CD14-positive monocyte (primary cell): ENCODE measurements around the gene USP1. TPM values are rescaled to one million over a fixed set of nuclear protein-coding genes. Genes with fewer than 3 reads are reported as not detected.

Experiments
- DNase-seq, 3 donors: peaks; one replicate each; pipeline ENCODE4 v3.0.0-alpha.2; 2011 to 2022
- H2AFZ ChIP-seq: 2 replicates; pipeline ENCODE4 v1.6.0; 2012; ENCODE audit warnings: mild to moderate bottlenecking, low read depth, low read length, inconsistent platforms; ENCODE audit not compliant: insufficient read depth, poor library complexity, severe bottlenecking
- H3K27ac ChIP-seq, 2 donors: 1 replicate in 1 of 2; 2 replicates in 1 of 2; pipeline ENCODE4 v1.5.1; 2012 to 2013; ENCODE audit warnings: low read length in 2 of 2, control low read depth in 1 of 2, inconsistent platforms in 1 of 2, low read depth in 1 of 2, mild to moderate bottlenecking in 1 of 2
- H3K27me3 ChIP-seq, 2 donors: one replicate each; pipeline versions ENCODE4 v1.6.0 to v1.6.1; 2011 to 2013; ENCODE audit warnings: low read length in 2 of 2; ENCODE audit not compliant: control insufficient read depth in 2 of 2, insufficient read depth in 2 of 2
- H3K36me3 ChIP-seq, 2 donors: replicated peaks in 1 of 2; 1 replicate in 1 of 2; 2 replicates in 1 of 2; pipeline versions ENCODE4 v1.5.1 to v1.6.1; 2012 to 2013; ENCODE audit warnings: low read length in 2 of 2, control low read depth in 1 of 2, inconsistent platforms in 1 of 2, mild to moderate bottlenecking in 1 of 2; ENCODE audit not compliant: insufficient read depth in 2 of 2, control insufficient read depth in 1 of 2
- H3K4me1 ChIP-seq, 2 donors: 1 replicate in 1 of 2; 2 replicates in 1 of 2; pipeline versions ENCODE4 v1.5.1 to v1.6.1; 2012 to 2013; ENCODE audit warnings: low read length in 2 of 2, control low read depth in 1 of 2, inconsistent platforms in 1 of 2, mild to moderate bottlenecking in 1 of 2, moderate library complexity in 1 of 2; ENCODE audit not compliant: insufficient read depth in 2 of 2, control insufficient read depth in 1 of 2
- H3K4me2 ChIP-seq: replicated peaks from 2 replicates; pipeline ENCODE3; 2012; ENCODE audit warnings: low read length, moderate library complexity, mild to moderate bottlenecking; ENCODE audit not compliant: poor library complexity, severe bottlenecking; ENCODE audit errors: extremely low read depth
- H3K4me3 ChIP-seq, 3 experiments: fragments of 200-600 bp in 1 of 3; sonication (generic) in 1 of 3; replicated peaks in 1 of 3; 1 replicate in 2 of 3; 2 replicates in 1 of 3; pipeline ENCODE4 v1.5.1; 2011 to 2013; ENCODE audit warnings: low read length in 3 of 3, mild to moderate bottlenecking in 3 of 3, control low read depth in 2 of 3, low read depth in 2 of 3, inconsistent platforms in 1 of 3, moderate library complexity in 1 of 3
- H3K79me2 ChIP-seq: 2 replicates; pipeline ENCODE4 v1.6.0; 2012; ENCODE audit warnings: mild to moderate bottlenecking, control low read depth, inconsistent platforms, low read length, moderate library complexity; ENCODE audit not compliant: insufficient read depth
- H3K9ac ChIP-seq: 2 replicates; pipeline ENCODE4 v1.6.0; 2017; ENCODE audit warnings: low read length, mild to moderate bottlenecking; ENCODE audit not compliant: insufficient read depth, poor library complexity, severe bottlenecking
- H3K9me3 ChIP-seq, 2 donors: replicated peaks in 1 of 2; 1 replicate in 1 of 2; 2 replicates in 1 of 2; pipeline versions ENCODE4 v1.5.1 to v1.6.1; 2012 to 2013; ENCODE audit warnings: low read length in 2 of 2, control low read depth in 1 of 2; ENCODE audit not compliant: control insufficient read depth in 1 of 2, insufficient read depth in 1 of 2
- H4K20me1 ChIP-seq: 2 replicates; pipeline ENCODE4 v1.6.0; 2012; ENCODE audit warnings: mild to moderate bottlenecking, low read length, control low read depth, moderate library complexity; ENCODE audit not compliant: insufficient read depth
- H3K27ac Mint-ChIP-seq, 7 donors: one replicate each; pipeline ENCODE4 v1.8.0; 2020; ENCODE audit warnings: mild to moderate bottlenecking in 7 of 7, mixed read lengths in 7 of 7, moderate library complexity in 6 of 7, inconsistent platforms in 2 of 7
- H3K27me3 Mint-ChIP-seq, 3 donors: one replicate each; pipeline ENCODE4 v1.8.0; 2021 to 2022; ENCODE audit warnings: low read depth in 3 of 3, mild to moderate bottlenecking in 3 of 3, mixed read lengths in 3 of 3, moderate library complexity in 3 of 3, inconsistent platforms in 1 of 3
- H3K36me3 Mint-ChIP-seq, 2 donors: one replicate each; pipeline ENCODE4 v1.8.0; 2020; ENCODE audit warnings: mixed read lengths in 2 of 2, inconsistent platforms in 1 of 2, mild to moderate bottlenecking in 1 of 2
- H3K4me1 Mint-ChIP-seq: one replicate; pipeline ENCODE4 v1.8.0; 2020; ENCODE audit warnings: mild to moderate bottlenecking, mixed read lengths
- H3K4me3 Mint-ChIP-seq, 2 donors: one replicate each; pipeline ENCODE4 v1.8.0; 2020; ENCODE audit warnings: mild to moderate bottlenecking in 2 of 2, mixed read lengths in 2 of 2, moderate library complexity in 1 of 2
- H3K9me3 Mint-ChIP-seq, 7 donors: one replicate each; pipeline ENCODE4 v1.8.0; 2020 to 2022; ENCODE audit warnings: mixed read lengths in 7 of 7, mild to moderate bottlenecking in 6 of 7, moderate library complexity in 6 of 7, inconsistent platforms in 2 of 7
- WGBS: methylation state at CpG from one replicate; pipeline ENCODE4 v1.1.5; 2013; ENCODE audit warnings: missing lambda C conversion rate; ENCODE audit not compliant: insufficient coverage; 5-methylcytosine and 5-hydroxymethylcytosine counted together
- intact Hi-C, 2 donors: fragments of 100-400 bp; cut with micrococcal nuclease; formaldehyde crosslinking; loops; one replicate each; pipeline versions ENCODE4 v1.15.0 to v1.15.1; 2023
- polyA plus RNA-seq, 3 donors: library from polyadenylated mRNA; depleted of rRNA in 1 of 3; unstranded in 2 of 3; stranded (reverse) in 1 of 3; fragments of 300-500 nt in 2 of 3; fragments of >200 nt in 1 of 3; fragmentation: Illumina TruSeq in 2 of 3; gene quantifications; 1 replicate in 2 of 3; 2 replicates in 1 of 3; pipeline ENCODE4 v1.2.3, GENCODE V29; 2012 to 2021
- TF ChIP-seq, protein P1 (sequence below): fragments of 200-600 bp; IDR thresholded peaks from one replicate; pipeline ENCODE4 v1.8.0; 2022; ENCODE audit warnings: antibody characterized with exemption, mild to moderate bottlenecking

The USP1 gene
- polyA plus RNA-seq, 3 donors: 5.3 to 24.0 (median 13.6) TPM

DNA sequence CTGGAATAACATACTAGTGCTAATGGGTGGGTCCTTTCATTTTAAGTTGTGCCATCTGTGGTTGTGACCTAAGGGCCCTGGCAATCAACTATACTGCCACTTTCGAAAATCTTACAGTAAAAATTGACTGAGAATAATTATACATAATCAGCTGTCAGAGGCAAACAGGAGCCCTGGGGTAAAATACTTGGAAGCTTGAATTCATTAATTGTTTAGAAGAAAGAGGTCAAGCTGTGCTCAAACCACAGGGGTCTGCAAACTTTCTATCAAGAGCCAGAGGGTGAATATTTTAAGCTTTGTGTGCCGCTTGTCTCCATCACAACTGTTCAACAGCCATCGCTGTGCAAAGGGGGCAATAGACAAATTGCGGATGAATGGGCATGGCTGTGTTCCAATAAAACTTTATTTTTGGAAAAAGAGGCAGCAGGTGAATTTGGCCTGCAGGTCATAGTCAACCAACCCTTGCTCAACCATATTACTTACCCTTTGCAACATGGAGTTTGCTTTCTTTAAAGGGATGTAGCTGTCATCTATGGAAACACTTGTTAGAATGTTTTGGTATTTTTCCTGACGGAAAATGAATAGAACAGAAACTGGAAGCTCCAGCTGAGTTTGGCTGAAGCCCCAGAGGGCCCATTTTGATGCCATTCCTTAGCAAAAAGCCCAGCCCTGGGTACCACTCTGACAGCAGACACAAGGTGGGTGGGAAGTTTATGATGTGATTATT lies 35.7 kb upstream of the USP1 start:
- intact Hi-C loops: loop anchor here in 1 of 2 donors (10.0 kb wide), 1 partner anchor 316 kb away; no protein-coding TSS in a partner anchor
- WGBS: 100% methylated on average over 2 of the region's 5 CpGs

DNA sequence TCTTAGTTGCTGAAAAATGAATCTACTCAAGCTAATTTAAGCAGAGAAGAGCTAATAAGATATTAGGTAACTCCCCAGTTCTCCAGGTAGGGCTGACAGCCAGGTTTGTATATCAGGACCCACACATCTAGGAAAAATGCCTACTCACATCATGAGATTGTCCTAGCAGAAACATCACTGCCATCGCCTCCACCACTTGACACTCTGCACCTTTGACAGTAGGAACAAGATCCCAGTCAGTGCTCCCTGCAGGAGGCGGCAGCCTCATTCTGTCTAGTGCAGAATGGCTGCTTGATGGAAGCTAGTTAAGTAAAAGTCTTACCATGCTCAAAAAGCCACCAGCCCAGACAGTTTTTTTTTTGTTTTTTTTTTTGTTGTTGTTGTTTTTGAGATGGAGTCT lies 31.6 kb upstream of the USP1 start:
- Histone ChIP-seq H3K9ac (no peak overlapping the region), H3K9me3 (no peaks in the 10 kb centered on the region), H3K27ac (no peak overlapping the region), H3K4me1 (no peaks in the 10 kb centered on the region), H3K36me3 (no peaks in the 10 kb centered on the region), H4K20me1 (no peaks in the 10 kb centered on the region), H3K79me2 (no peaks in the 10 kb centered on the region), H2AFZ (no peak overlapping the region), H3K4me2 (no peak overlapping the region), H3K4me3 (no peak overlapping the region), H3K27me3 (no peaks in the 10 kb centered on the region)
- Mint-ChIP-seq H3K27me3 (peaks cover 0 to 4% (median 0%) of the 10 kb centered on the region in 3 donors), H3K36me3 (no peaks in the 10 kb centered on the region), H3K4me1 (no peaks in the 10 kb centered on the region), H3K27ac (no peak overlapping the region), H3K4me3 (no peak overlapping the region), H3K9me3 (no peaks in the 10 kb centered on the region)
- intact Hi-C loops: loop anchor here in 1 of 2 donors (10.0 kb wide), 1 partner anchor 320 kb away; no protein-coding TSS in a partner anchor
- TF ChIP-seq, protein P1, sequence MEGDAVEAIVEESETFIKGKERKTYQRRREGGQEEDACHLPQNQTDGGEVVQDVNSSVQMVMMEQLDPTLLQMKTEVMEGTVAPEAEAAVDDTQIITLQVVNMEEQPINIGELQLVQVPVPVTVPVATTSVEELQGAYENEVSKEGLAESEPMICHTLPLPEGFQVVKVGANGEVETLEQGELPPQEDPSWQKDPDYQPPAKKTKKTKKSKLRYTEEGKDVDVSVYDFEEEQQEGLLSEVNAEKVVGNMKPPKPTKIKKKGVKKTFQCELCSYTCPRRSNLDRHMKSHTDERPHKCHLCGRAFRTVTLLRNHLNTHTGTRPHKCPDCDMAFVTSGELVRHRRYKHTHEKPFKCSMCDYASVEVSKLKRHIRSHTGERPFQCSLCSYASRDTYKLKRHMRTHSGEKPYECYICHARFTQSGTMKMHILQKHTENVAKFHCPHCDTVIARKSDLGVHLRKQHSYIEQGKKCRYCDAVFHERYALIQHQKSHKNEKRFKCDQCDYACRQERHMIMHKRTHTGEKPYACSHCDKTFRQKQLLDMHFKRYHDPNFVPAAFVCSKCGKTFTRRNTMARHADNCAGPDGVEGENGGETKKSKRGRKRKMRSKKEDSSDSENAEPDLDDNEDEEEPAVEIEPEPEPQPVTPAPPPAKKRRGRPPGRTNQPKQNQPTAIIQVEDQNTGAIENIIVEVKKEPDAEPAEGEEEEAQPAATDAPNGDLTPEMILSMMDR: no peak
- no peak for DNase-seq
- WGBS: no CpG with 5 or more reads among the region's 2 CpGs

More for the DNA sequence above, 35.7 kb upstream of the USP1 start:
- H3K36me3 Mint-ChIP-seq: no peaks in the 10 kb centered on the region
- Histone ChIP-seq H3K4me3 (no peak overlapping the region), H3K4me1 (no peaks in the 10 kb centered on the region), H3K79me2 (no peaks in the 10 kb centered on the region), H3K4me2 (no peak overlapping the region), H3K9me3 (no peaks in the 10 kb centered on the region), H3K9ac (no peak overlapping the region), H3K27ac (no peak overlapping the region), H3K27me3 (no peaks in the 10 kb centered on the region), H3K36me3 (no peaks in the 10 kb centered on the region), H2AFZ (no peak overlapping the region), H4K20me1 (no peaks in the 10 kb centered on the region)
- H3K9me3 Mint-ChIP-seq: no peaks in the 10 kb centered on the region
- H3K27me3 Mint-ChIP-seq: peaks cover 0 to 2% (median 0%) of the 10 kb centered on the region in 3 donors
- no peak overlapping the region for H3K4me3 Mint-ChIP-seq
- no peak overlapping the region for H3K27ac Mint-ChIP-seq
- no peaks in the 10 kb centered on the region for H3K4me1 Mint-ChIP-seq
- TF ChIP-seq, protein P1: no peak
- no peak for DNase-seq
